HG03280 (cell line): Measurements from ENCODE around the gene SNX7.

ENCODE experiments used
- ATAC-seq: cut with Tn5 transposase; IDR thresholded peaks from one replicate; pipeline ENCODE4 v1.9.1; 2021; ENCODE audit warnings: mild to moderate bottlenecking, moderate library complexity; ENCODE audit not compliant: unreplicated experiment

Gene SNX7

DNA sequence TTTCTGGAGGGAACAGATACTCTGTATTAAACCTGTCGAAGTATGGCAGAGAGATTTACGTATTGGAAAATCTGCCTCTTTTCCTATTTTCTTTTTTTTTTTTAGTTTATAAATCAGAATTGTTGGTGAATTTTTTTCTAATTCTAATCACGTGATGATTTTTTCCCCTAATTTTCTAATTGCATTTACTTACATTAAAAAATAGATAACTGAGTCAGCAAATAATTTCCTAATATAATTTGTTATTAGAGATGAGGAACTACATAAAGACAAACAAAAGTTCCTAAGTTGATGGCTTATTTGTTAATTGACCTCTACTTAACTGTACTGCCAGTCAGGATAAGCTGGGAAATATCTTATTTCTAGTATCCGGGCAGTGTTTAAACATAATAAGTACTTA, 34.6 kb downstream of the SNX7 start:
- no peak for ATAC-seq

DNA sequence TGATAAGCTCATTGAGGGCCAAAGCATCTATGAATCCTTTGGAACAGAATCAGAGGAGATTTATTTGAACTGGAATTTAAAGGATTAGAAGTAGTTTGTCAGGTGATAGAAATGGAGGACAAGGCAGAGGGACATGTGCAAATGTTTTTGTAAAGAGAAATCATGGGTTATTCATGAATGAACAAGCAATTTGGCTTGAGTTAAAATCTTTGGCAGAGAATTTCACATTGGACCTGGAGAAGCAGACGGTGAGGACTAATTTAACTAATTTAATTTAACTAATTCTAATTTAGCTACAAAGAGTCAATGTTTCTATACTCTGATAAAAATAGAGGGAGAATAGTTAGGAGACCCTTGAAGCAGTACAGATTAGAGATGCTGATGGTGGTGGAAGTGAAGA, 36.3 kb downstream of the SNX7 start:
- ATAC-seq: no peak

DNA sequence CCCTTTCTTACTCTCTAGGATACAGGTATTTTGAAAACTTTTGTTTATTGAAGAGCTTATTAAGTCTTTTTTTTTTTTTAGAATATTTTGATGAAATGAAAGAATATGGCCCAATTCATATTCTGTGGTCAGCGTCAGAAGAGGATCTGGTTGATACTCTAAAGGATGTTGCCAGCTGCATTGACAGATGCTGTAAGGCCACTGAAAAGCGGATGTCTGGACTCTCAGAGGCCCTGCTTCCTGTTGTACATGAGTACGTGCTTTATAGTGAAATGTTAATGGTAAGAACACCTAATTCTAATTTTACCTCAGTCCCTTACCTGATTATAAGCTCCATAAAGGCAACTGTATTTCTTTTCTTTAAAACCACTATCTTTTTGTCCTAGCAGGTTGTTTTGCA, 37.1 kb downstream of the SNX7 start:
- no peak for ATAC-seq

DNA sequence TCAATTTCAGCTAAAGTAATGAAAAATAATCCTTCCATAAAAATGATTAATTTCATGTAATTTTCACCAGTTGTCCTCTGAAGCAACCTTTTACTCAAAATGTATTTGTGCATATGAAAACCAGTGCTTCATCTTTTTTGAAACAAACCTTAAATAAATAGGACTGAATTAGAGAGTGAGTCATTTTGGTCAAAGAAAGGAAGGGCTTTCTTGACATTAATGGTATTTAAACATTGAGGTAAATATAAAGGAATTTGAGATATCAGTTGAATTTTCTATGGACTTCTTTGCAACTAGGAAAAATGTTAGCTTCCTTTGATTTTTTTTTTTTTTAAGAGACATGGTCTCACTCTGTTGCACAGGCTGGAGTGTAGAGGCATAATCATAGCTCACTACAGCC, 38.7 kb downstream of the SNX7 start:
- no peak for ATAC-seq

DNA sequence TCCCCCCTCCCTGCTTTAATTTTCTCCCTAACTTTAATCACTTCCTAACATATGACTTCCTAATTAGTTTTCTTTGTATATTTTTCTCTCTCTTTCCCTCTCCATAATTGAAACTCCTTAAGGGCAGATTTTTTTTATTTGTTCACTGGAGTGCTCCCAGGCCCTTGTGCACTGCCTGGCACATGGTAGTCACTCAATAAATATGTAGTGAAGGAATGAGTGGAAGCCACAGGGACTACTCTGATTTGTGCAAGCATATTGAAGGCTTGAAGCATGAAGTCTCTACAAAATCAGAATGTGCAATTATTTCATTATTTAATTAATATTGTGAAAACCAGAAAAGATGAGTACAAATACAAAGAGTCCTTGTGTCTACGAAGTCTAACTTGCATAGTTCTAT, 41.5 kb downstream of the SNX7 start:
- no peak for ATAC-seq

DNA sequence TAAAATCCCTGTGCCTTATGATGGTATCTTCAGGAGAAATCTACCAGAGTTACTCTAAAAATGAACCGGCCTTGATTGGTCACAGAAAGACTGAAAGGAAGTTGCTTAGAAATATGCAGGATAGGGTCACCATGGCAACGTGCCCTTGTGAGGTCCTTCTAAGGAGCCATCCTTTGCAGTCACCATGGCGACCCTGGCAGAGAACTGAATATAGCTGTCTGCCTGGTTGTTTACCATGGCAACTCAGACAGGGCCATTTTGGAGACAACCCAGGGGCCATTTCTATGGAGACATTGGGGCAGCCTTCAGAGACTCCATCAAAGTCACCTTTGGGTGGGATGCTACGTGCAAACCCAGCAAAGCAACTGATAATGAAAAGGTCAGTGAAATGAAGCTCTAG, 43.0 kb downstream of the SNX7 start:
- no peak for ATAC-seq

DNA sequence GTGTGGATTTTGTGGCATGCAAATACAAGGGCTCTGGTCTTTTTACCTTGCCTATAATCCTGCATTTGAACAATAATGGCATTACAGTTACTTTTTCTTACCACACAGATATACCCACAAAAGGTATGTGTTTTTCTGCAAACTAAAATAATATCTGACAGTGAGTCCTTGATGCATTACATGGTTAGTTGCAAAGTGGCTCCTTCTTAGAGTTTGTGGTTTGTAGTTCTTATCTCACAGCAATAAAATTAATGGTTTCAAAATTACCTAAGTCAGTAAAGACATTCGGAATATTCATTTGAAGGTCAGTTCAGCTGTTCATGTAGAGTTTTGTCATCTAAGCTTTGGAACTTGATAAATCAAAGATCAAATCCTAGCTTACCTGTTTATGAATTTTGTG, 43.5 kb downstream of the SNX7 start:
- ATAC-seq: no peak

DNA sequence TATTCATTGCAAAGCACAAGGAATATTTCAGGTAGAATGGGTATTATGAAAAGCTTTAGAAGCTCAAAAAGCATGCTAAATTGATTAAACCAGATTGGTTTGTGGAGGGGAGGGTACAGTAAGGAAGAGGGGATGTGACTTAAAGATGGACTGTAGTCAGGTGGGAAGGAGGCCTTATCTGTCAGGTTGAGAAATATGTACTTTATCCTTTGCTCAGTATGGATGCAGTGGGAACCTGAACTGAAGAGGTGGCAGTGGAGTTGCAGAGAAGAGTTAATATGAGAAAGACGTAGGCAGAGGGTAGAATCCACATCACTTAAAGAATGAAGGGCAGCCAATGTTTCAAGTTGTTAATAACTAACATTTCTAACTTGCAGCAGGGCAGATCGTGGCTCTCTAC, 44.1 kb downstream of the SNX7 start:
- no peak for ATAC-seq

DNA sequence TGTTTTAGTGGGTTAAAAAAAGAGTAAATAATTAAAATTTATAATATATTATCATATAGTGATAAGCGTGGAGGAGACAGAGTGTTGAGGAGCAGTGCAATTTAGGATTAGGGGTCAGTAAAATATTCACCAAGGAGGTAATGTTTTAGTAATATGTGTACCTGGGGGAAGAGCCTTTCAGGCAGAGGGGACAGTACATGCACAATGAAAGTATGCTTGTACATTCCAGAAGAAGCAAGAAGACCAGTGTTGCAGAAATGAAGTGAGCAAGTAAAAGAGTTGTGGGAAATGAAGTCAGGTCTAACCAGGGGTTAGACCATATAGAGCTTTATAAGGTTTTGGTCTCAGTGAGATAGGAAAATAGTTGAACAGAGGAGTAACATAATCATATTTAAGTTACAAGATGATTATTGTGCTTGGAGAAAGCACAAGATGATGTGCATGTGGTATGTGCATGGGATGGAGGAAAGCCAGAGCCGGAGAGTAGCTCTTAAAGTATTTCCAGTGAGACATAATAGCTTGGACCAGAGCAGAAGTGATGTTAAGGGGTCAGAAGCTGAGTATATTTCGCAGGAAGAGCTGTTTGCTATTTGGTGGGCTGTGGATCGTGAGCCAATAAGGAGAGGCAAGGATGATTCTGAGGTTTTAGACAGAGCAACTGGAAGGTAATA, 44.8 kb downstream of the SNX7 start:
- no peak for ATAC-seq

DNA sequence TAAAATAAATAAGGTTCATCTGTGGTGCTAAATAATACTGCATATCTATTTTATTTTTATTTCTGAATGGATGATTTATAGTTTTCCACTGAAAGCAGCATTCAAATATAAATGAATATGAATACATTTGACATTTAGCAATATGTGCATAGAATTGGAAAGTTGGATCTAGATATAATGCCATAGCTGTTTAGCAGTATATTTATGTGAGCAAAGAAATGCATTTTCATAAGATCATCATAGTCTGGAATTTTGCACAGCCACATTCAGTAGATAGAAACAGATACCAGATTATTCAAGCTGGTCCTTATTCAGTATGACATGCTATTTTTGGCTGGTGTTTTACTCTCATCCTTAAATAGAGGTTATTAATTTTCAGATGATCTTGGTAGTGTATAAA, 46.0 kb downstream of the SNX7 start:
- ATAC-seq: no peak

DNA sequence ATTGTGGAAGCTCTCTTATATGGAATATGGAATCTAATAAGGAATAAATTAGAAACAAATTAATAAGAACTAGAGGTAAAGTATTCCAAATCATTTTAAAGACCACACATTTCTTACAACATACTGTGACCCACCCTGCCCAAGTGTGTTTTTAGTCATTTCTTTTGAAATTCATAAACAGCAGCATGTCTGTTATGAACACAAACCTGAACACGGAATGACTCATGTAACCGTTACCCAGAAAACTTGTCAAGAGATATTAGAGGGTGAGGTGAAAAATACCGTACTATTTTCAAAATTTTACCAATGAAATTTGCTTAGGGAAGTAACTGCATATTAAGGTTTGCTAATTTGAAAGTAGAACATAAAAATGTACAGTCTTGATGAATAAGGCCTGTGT, 48.4 kb downstream of the SNX7 start:
- no peak for ATAC-seq

DNA sequence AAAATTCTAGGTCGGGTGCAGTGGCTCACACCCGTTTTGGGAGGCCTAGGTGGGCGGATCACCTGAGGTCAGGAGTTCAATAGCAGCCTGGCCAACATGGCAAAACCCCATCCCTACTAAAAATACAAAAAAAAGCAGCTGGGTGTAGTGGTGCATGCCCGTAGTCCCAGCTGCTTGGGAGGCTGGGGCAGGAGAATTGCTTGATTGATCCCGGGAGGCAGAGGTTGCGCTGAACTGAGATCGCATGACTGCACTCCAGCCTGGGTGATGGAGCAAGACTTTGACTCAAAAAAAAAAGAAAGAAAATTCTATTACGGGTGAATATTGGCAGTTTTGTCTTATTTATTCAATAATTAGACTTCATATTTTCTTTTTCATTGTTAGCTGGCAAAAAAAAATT, 62.1 kb downstream of the SNX7 start:
- no peak for ATAC-seq

DNA sequence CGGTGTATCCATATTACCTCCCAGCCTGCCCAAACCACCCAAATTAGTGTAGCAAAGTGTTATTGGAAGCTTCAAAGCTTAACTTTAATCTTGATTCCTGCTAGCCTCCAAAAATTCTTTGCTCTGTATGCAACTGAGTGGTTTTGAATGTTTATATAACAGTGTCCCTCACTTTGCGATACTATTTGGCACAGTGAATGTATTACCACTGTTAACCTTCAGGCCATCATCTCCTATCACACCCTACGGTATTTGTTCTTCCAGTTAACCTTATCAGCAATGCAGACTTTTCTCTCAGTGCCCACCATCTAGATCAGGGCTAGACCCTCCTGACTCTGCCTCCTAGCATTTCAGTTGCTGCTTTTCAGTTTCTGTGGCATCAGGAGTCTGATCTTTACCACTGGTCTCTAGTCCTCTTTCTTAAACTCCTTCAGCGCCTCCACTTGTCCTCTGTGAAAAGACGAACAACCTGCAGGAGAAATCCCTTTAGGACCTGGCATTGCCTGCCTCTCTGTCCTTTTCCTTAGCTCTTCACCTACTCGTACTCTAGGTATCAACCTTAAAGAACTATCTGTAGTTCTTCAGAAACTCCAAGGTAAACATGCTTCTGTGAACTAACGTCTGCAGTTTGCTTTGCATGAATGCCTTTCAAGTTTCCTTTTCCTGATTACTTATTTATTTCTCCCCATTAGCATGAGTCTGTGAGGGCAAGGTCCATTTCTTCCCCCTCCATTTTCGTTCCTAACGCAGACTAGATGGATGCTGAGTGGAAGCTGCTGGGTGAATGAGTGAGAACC, 71.7 kb downstream of the SNX7 start:
- ATAC-seq: no peak

DNA sequence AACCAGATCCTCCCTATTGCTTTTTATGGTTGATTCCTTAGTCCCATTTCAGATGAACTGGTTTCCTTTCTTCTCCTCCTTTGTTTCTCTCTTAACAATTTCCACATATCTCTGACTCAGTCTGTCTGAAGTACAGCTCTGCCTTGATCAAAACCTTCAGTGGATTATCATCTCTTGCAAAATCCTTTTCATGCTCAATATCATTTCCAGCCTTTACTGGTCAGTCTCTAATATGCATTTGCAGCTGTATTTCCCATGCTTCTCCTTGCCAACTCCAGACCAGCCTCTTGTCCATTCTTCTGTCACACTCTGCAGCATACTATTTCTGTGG, 72.2 kb downstream of the SNX7 start:
- ATAC-seq: no peak

DNA sequence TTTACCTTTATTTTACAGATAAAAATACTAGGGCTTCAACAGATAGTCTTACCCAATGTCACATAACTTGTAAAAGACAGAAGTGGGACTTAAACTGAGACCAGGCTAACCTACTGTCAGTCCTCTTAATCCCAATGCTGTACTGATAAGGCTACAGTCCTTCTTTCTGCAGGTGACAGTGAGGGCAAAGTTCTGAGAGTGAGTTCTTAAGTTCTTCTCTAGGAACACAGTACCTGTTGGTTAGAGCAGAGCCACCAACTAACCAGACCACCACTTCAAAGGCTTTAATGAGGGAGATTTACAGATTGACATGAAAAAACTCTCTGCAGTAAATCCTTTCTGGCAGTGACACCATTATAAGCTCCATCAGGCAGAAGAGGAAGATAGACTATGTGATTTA, 74.2 kb downstream of the SNX7 start:
- no peak for ATAC-seq

DNA sequence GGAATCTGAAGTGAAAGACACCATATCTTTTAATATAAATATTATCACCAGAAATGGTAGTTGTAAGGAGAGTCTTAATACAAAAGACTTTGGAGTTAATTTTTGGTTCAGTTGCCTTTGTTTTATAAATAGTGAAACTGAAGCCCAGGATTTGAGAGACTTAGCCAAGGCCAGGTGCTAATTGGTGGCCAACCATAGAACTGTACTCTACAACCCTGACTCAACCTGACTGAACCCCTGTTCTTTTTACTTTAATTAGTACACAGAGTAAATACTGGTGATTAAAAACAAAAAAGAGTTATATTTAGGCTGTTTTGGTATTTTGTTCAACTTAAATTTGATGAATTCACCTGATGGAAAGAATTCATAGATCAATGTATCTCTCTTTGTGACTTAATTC, 76.3 kb downstream of the SNX7 start:
- ATAC-seq: no peak

DNA sequence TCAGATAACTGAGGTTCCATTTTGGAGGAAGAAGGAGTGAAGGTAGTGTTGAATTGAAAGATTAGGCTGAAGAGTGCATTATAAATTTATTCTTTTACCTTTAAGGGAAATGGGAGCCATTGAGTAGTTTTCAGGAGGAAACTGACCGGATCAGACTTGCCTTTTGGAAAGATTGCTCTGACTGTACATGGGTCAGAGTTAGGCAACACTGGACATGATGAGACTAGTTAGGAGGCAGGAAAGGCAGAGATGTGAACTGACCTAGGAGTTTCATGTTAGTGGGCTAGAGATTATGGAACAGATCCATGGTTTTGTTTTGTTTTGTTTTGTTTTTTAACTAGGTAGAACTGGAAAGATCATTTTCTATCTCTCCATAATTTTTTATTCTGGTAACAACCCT, 78.2 kb downstream of the SNX7 start:
- ATAC-seq: no peak

DNA sequence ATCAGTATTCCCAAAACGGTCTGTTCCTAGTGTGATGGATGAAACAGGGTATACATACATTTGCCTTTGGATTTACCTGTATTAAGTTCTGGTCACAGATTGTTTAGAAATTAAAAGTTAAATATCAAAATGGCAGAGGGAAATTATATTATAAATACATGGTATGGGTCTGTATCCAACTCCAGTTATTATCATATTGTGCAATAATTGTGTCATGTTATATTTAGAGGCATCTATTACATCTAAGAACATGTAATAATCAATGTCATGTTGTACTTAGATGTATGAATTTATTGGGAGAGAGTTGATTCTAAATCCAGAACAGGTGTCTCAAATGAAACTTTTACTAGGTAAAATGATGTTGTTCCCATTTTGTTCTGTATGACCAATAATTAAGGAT, 79.6 kb downstream of the SNX7 start:
- ATAC-seq: no peak

DNA sequence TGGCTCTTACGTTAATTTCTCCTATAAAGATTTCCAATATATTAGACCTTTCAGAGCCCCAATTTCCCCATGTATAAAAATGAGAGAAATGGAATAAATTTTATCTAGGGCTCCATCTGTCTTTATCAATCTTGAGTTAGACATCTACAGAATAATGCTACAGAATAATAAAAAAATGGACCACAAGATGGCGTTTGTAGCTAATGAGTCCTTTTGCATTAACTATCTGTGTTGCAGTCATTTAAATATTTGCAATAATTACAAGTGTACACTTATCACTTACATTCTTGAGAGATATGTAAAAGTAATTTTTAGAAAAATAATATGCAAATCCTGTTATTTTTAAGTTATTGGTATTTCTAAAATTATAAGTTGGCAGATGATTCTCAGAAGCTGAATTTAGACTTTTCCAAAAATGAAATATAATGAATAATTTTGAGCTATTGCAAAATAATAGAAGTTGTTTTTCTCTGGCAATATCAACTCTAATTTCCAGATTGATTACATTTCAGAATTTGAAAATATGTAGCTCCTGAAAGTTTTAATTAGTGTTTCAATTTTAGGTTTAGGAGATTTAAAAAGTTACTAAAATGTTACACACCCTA, 87.7 kb downstream of the SNX7 start:
- ATAC-seq: no peak

DNA sequence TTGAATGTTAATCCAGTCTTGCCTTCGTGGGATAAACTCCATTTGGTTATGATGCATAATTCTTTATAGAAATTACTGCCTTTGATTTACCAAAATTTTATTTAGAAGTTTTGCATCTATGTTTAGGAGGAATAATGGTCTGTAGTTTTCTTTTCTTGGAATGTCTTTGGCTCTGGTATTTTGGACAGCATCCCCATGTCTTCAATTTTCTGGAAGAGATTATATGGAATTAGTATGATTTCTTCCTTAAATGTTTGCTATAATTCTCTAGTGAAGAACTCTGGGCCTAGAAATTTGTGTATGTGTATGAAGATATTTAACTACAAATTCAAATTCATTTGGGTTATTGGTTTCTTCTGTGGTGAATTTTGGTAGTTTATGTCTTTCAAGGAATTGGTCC, 92.7 kb downstream of the SNX7 start:
- no peak for ATAC-seq

DNA sequence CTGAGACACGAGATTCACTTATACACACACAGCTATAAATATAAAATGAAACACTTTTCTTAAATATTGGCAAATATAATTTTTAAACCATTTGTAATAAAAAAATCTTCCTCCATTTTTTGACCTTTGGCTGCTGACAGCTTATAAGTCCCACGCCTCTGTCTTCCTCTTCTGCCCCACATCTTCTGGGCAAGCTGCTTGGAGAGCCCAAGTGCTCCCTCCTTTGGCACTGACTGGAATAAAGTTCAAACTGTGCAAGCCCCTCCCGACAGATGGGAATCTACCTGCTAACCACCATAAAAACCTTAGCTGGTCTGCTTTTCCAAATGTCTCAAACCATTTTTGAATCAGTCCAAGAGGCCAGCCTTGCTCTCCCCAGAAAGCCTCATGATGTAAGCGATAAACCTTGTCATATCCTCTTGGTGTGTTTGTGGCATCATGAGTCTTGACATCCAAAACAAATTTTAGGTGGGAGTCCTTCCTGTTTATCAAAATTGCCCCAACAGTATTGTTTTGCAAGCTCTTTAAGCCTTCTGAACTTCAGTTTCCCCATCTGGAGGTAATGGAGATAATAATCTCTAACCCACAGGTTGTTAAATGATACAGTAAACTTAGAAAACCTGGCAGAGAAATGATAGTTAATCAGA, 99.8 kb downstream of the SNX7 start:
- no peak for ATAC-seq
